Activated CD4-positive, alpha-beta T cell treated with anti-CD3 and anti-CD28 coated beads, Interleukin-2, amount 10 ng/mL, durations not matched to agents 7 days and 5 days (primary cell): Measurements from ENCODE around the gene RNF19B. TPM values are rescaled to one million over a fixed set of nuclear protein-coding genes. Genes with fewer than 3 reads are reported as not detected.
A peak's percentile ranks its signal among the peaks of the same experiment; 100 is the strongest.

Experiments used
- CTCF ChIA-PET: fragments of 350-600 bp; sonication (Branson Sonifier 250); formaldehyde crosslinking; loops from one replicate; lab custom pipeline; 2021; ENCODE audit warnings: antibody characterized with exemption; lab: Charles Lee
- POLR2A ChIA-PET: fragments of 350-600 bp; sonication (Branson Sonifier 250); formaldehyde crosslinking; loops from one replicate; lab custom pipeline; 2021; ENCODE audit warnings: antibody characterized with exemption; lab: Charles Lee
- DNase-seq: peaks from one replicate; pipeline ENCODE4 v3.0.0-alpha.2; 2020
- H3K27ac Mint-ChIP-seq: one replicate; pipeline ENCODE4 v1.8.0; 2021; ENCODE audit warnings: mild to moderate bottlenecking, moderate library complexity, mixed read lengths
- H3K27me3 Mint-ChIP-seq: one replicate; pipeline ENCODE4 v1.8.0; 2021; ENCODE audit warnings: mixed read lengths
- H3K36me3 Mint-ChIP-seq: one replicate; pipeline ENCODE4 v1.8.0; 2021; ENCODE audit warnings: low read depth, mixed read lengths
- H3K4me1 Mint-ChIP-seq: one replicate; pipeline ENCODE4 v1.8.0; 2021; ENCODE audit warnings: mixed read lengths
- H3K4me3 Mint-ChIP-seq: one replicate; pipeline ENCODE4 v1.8.0; 2021; ENCODE audit warnings: mild to moderate bottlenecking, moderate library complexity, mixed read lengths
- H3K9me3 Mint-ChIP-seq: one replicate; pipeline ENCODE4 v1.8.0; 2021; ENCODE audit warnings: mixed read lengths
- total RNA-seq, 2 experiments: library from RNA; stranded (reverse); gene quantifications; one replicate each; pipeline ENCODE4 v1.2.3, GENCODE V29; 2021

RNF19B gene
- 10 to 100 TPM; 18.4 to 20.1 TPM for total RNA-seq

GRCh38 chr1:32964461-32965250 lies at the start of gene RNF19B:
RNF19B (minus strand) TSS chr1:32964809; CDS start chr1:32964685, 124 bp downstream.
- POLR2A ChIA-PET = interaction anchor here (0.8 to 1.0 kb wide), 4 partner anchors 16 to 116 kb away, joined by 3 to 5 read pairs (median 4); partner anchors contain the start of gene AZIN2
- peaks cover 44% of the 10 kb centered on the region for H3K4me1 Mint-ChIP-seq

GRCh38 chr1:33013791-33014190 lies 49.2 kb upstream of the RNF19B start:
- H3K4me1 Mint-ChIP-seq = peaks cover 7% of the 10 kb centered on the region
- H3K27ac Mint-ChIP-seq = no peak overlapping the region
- ChIA-PET CTCF (interaction anchor here (1.9 kb wide), 1 partner anchor 22 kb away, joined by 6 read pairs; no protein-coding TSS in a partner anchor), POLR2A (no interaction called here)
- no peaks in the 10 kb centered on the region for H3K27me3 Mint-ChIP-seq
- DNase-seq = no peak
- H3K36me3 Mint-ChIP-seq = peaks cover 48% of the 10 kb centered on the region
- H3K4me3 Mint-ChIP-seq = no peak overlapping the region
- H3K9me3 Mint-ChIP-seq = no peaks in the 10 kb centered on the region

More at GRCh38 chr1:32964461-32965250, at the start of gene RNF19B:
- no peaks in the 10 kb centered on the region for H3K36me3 Mint-ChIP-seq
- CTCF ChIA-PET = interaction anchor here (1.2 to 2.7 kb wide), 6 partner anchors 11 to 163 kb away, joined by 3 to 10 read pairs (median 5); no protein-coding TSS in a partner anchor
- no peaks in the 10 kb centered on the region for H3K27me3 Mint-ChIP-seq
- H3K27ac Mint-ChIP-seq = peak within 1 kb of the TSS; percentile 89
- DNase-seq = peak; percentile 95
- H3K4me3 Mint-ChIP-seq = peak within 1 kb of the TSS; percentile 86
- H3K9me3 Mint-ChIP-seq = no peaks in the 10 kb centered on the region

GRCh38 chr1:33012165-33012564 lies 47.6 kb upstream of the RNF19B start:
- POLR2A ChIA-PET = interaction anchor here (0.6 kb wide), 1 partner anchor 18 kb away, joined by 9 read pairs; no protein-coding TSS in a partner anchor
- peaks cover 49% of the 10 kb centered on the region for H3K36me3 Mint-ChIP-seq
- H3K4me3 Mint-ChIP-seq = no peak overlapping the region
- no peak overlapping the region for H3K27ac Mint-ChIP-seq
- no peaks in the 10 kb centered on the region for H3K27me3 Mint-ChIP-seq
- no peak for DNase-seq
- H3K9me3 Mint-ChIP-seq = no peaks in the 10 kb centered on the region
- peaks cover 2% of the 10 kb centered on the region for H3K4me1 Mint-ChIP-seq
- CTCF ChIA-PET = no interaction called here

- no peak for DNase-seq
- ChIA-PET CTCF (interaction anchor here (0.6 to 1.3 kb wide), 2 partner anchors 12 to 301 kb away, joined by 3 read pairs; no protein-coding TSS in a partner anchor), POLR2A (interaction anchor here (0.6 kb wide), 1 partner anchor 19 kb away, joined by 9 read pairs; no protein-coding TSS in a partner anchor)
- Mint-ChIP-seq H3K9me3 (no peaks in the 10 kb centered on the region), H3K36me3 (peaks cover 52% of the 10 kb centered on the region), H3K27me3 (no peaks in the 10 kb centered on the region), H3K4me1 (peaks cover 2% of the 10 kb centered on the region), H3K4me3 (no peak overlapping the region), H3K27ac (no peak overlapping the region)
These were observed 46.5 kb upstream of the RNF19B start for GRCh38 chr1:33010932-33011731.

- Mint-ChIP-seq H3K4me1 (peaks cover 2% of the 10 kb centered on the region), H3K9me3 (no peaks in the 10 kb centered on the region), H3K4me3 (no peak overlapping the region), H3K27me3 (no peaks in the 10 kb centered on the region), H3K36me3 (peaks cover 52% of the 10 kb centered on the region), H3K27ac (no peak overlapping the region)
- DNase-seq = no peak
- ChIA-PET POLR2A (no interaction called here), CTCF (interaction anchor here (0.9 to 5.9 kb wide), 2 partner anchors 12 to 17 kb away, joined by 3 to 30 read pairs; no protein-coding TSS in a partner anchor)
These were observed 45.0 kb upstream of the RNF19B start for GRCh38 chr1:33009561-33009960.

- ChIA-PET CTCF (interaction anchor here (0.9 to 5.9 kb wide), 7 partner anchors 11 to 75 kb away, joined by 3 to 30 read pairs (median 4); no protein-coding TSS in a partner anchor), POLR2A (no interaction called here)
- H3K4me1 Mint-ChIP-seq = peaks cover 2% of the 10 kb centered on the region
- H3K9me3 Mint-ChIP-seq = no peaks in the 10 kb centered on the region
- H3K4me3 Mint-ChIP-seq = no peak overlapping the region
- no peaks in the 10 kb centered on the region for H3K27me3 Mint-ChIP-seq
- peaks cover 41% of the 10 kb centered on the region for H3K36me3 Mint-ChIP-seq
- no peak for DNase-seq
- H3K27ac Mint-ChIP-seq = no peak overlapping the region
These were observed 43.7 kb upstream of the RNF19B start for GRCh38 chr1:33008051-33008914.

- Mint-ChIP-seq H3K9me3 (no peaks in the 10 kb centered on the region), H3K4me3 (no peak overlapping the region), H3K36me3 (peaks cover 34% of the 10 kb centered on the region), H3K27me3 (no peaks in the 10 kb centered on the region), H3K27ac (no peak overlapping the region), H3K4me1 (peaks cover 2% of the 10 kb centered on the region)
- DNase-seq = no peak
- POLR2A ChIA-PET = interaction anchor here (0.6 kb wide), 1 partner anchor 13 kb away, joined by 3 read pairs; no protein-coding TSS in a partner anchor
- CTCF ChIA-PET = interaction anchor here (0.5 to 5.9 kb wide), 14 partner anchors 10 to 120 kb away, joined by 3 to 30 read pairs (median 3); no protein-coding TSS in a partner anchor
These were observed 42.8 kb upstream of the RNF19B start for GRCh38 chr1:33007190-33008050.

GRCh38 chr1:33005838-33006421 lies 41.3 kb upstream of the RNF19B start:
- no peak overlapping the region for H3K27ac Mint-ChIP-seq
- no peak overlapping the region for H3K4me3 Mint-ChIP-seq
- POLR2A ChIA-PET = no interaction called here

GRCh38 chr1:33005117-33005837 lies 40.7 kb upstream of the RNF19B start:
- peaks cover 18% of the 10 kb centered on the region for H3K36me3 Mint-ChIP-seq
- ChIA-PET POLR2A (no interaction called here), CTCF (interaction anchor here (0.5 to 5.9 kb wide), 7 partner anchors 8 to 70 kb away, joined by 3 to 30 read pairs (median 3); no protein-coding TSS in a partner anchor)
- no peak overlapping the region for H3K27ac Mint-ChIP-seq
- no peaks in the 10 kb centered on the region for H3K4me1 Mint-ChIP-seq
- H3K27me3 Mint-ChIP-seq = no peaks in the 10 kb centered on the region
- DNase-seq = no peak
- no peaks in the 10 kb centered on the region for H3K9me3 Mint-ChIP-seq
- H3K4me3 Mint-ChIP-seq = no peak overlapping the region

More at GRCh38 chr1:33005838-33006421, 41.3 kb upstream of the RNF19B start:
- no peaks in the 10 kb centered on the region for H3K9me3 Mint-ChIP-seq
- peaks cover 19% of the 10 kb centered on the region for H3K36me3 Mint-ChIP-seq
- no peaks in the 10 kb centered on the region for H3K27me3 Mint-ChIP-seq
- DNase-seq = no peak
- CTCF ChIA-PET = interaction anchor here (0.5 to 5.9 kb wide), 6 partner anchors 8 to 69 kb away, joined by 3 to 30 read pairs (median 4); no protein-coding TSS in a partner anchor
- no peaks in the 10 kb centered on the region for H3K4me1 Mint-ChIP-seq

GRCh38 chr1:33004613-33005012 lies 40.0 kb upstream of the RNF19B start:
- Mint-ChIP-seq H3K4me3 (no peak overlapping the region), H3K9me3 (no peaks in the 10 kb centered on the region), H3K36me3 (peaks cover 18% of the 10 kb centered on the region), H3K27me3 (no peaks in the 10 kb centered on the region), H3K27ac (no peak overlapping the region), H3K4me1 (no peaks in the 10 kb centered on the region)
- ChIA-PET POLR2A (no interaction called here), CTCF (interaction anchor here (1.0 to 5.9 kb wide), 2 partner anchors 7 to 12 kb away, joined by 3 to 30 read pairs; no protein-coding TSS in a partner anchor)
- DNase-seq = no peak
